Small intestine (tissue), 16 donors: Measurements from ENCODE around the gene CELF1. TPM values are rescaled to one million over a fixed set of nuclear protein-coding genes. Genes with fewer than 3 reads are reported as not detected.
A peak's percentile ranks its signal among the peaks of the same experiment; 100 is the strongest.

Experiments
- DNase-seq, 2 donors: peaks; one replicate each; pipeline versions ENCODE4 v3.0.0 to v3.0.0-alpha.2; 2013
- FAIRE-seq: peaks from 2 replicates; lab custom pipeline; 2012; peaks lifted over from hg19 to GRCh38; lab: Jason Lieb, UNC
- H3K27ac ChIP-seq, 3 donors: one replicate each; pipeline ENCODE4 v1.5.1; 2013; ENCODE audit warnings: low read length in 2 of 3, mild to moderate bottlenecking in 2 of 3, control low read depth in 1 of 3, inconsistent platforms in 1 of 3, low read depth in 1 of 3, moderate library complexity in 1 of 3
- H3K27me3 ChIP-seq, 3 donors: one replicate each; pipeline ENCODE4 v1.6.1; 2013; ENCODE audit warnings: low read length in 3 of 3, inconsistent platforms in 1 of 3; ENCODE audit not compliant: control insufficient read depth in 3 of 3, insufficient read depth in 3 of 3
- H3K36me3 ChIP-seq, 3 donors: one replicate each; pipeline ENCODE4 v1.6.1; 2013; ENCODE audit warnings: low read length in 3 of 3, inconsistent platforms in 1 of 3, low read depth in 1 of 3, mild to moderate bottlenecking in 1 of 3, moderate library complexity in 1 of 3; ENCODE audit not compliant: control insufficient read depth in 3 of 3, insufficient read depth in 2 of 3
- H3K4me1 ChIP-seq, 3 donors: one replicate each; pipeline ENCODE4 v1.6.1; 2013; ENCODE audit warnings: low read length in 2 of 3, inconsistent platforms in 1 of 3, low read depth in 1 of 3, mild to moderate bottlenecking in 1 of 3, moderate library complexity in 1 of 3; ENCODE audit not compliant: control insufficient read depth in 3 of 3, insufficient read depth in 2 of 3
- H3K4me3 ChIP-seq, 3 donors: one replicate each; pipeline ENCODE4 v1.5.1; 2013; ENCODE audit warnings: low read length in 3 of 3, control low read depth in 1 of 3, inconsistent platforms in 1 of 3, low read depth in 1 of 3, mild to moderate bottlenecking in 1 of 3, moderate library complexity in 1 of 3
- H3K9me3 ChIP-seq, 2 donors: one replicate each; pipeline ENCODE4 v1.6.1; 2013; ENCODE audit warnings: low read depth in 1 of 2, low read length in 1 of 2; ENCODE audit not compliant: control insufficient read depth in 2 of 2, insufficient read depth in 1 of 2
- WGBS, 3 donors: extraction: QIAGEN DNeasy Blood & Tissue Kit; methylation state at CpG; one replicate each; pipeline ENCODE4 v1.1.7; 2013; 5-methylcytosine and 5-hydroxymethylcytosine counted together
- long read RNA-seq, 10 donors: transcript quantifications; one replicate each; lab custom pipeline, GENCODE V29; 2026
- polyA plus RNA-seq, 4 donors: library from polyadenylated mRNA; stranded (reverse) in 3 of 4; unstranded in 1 of 4; fragments of 200-250 nt in 3 of 4; fragments of 120-200 nt in 1 of 4; gene quantifications; one replicate each; pipeline versions ENCODE4 v1.2.1 to v1.2.3, GENCODE V29; 2013
- donor health status: healthy with polysubstance abuse.
- donor health status: control.
- donor health status: control.
- donor health status: Bipolar disorder and iron deficiency.
- donor health status: healthy.

The CELF1 gene
- 10 to 100 TPM; 16.5 to 69.5 (median 27.0) TPM for polyA plus RNA-seq
- long read RNA-seq, donor 1, partial matches to known transcripts = 250 of 464 reads
- long read RNA-seq, donor 1, other reads (novel, unspliced or antisense) = 211 of 464 reads
- long read RNA-seq, donor 2 = 0 reads
- long read RNA-seq, donor 3, partial matches to known transcripts = 24 of 64 reads
- long read RNA-seq, donor 3, other reads (novel, unspliced or antisense) = 37 of 64 reads
- long read RNA-seq, donor 4 = 0 reads
- long read RNA-seq, donor 5, partial matches to known transcripts = 0 of 1 reads
- long read RNA-seq, donor 5, other reads (novel, unspliced or antisense) = 0 of 1 reads
- long read RNA-seq, donor 6 = 0 reads
- long read RNA-seq, donor 7 = 0 reads
- long read RNA-seq, donor 8 = 0 reads
- long read RNA-seq, donor 9 = 0 reads
- long read RNA-seq, donor 10, partial matches to known transcripts = 55 of 114 reads
- long read RNA-seq, donor 10, other reads (novel, unspliced or antisense) = 57 of 114 reads

- no peaks in the 10 kb centered on the region for H3K9me3 ChIP-seq
- H3K4me1 ChIP-seq = peaks cover 0 to 13% (median 10%) of the 10 kb centered on the region in 3 donors
- DNase-seq = peak; percentile 92 to 98
- H3K36me3 ChIP-seq = peaks cover 0 to 6% (median 0%) of the 10 kb centered on the region in 3 donors
- H3K27ac ChIP-seq = peak within 1 kb of the TSS; percentile 89 to 97 (median 91)
- no peak for FAIRE-seq
- H3K27me3 ChIP-seq = no peaks in the 10 kb centered on the region
- H3K4me3 ChIP-seq = peak within 1 kb of the TSS; percentile 83 to 99 (median 89)
- WGBS, 3 donors = 0 to 2% (median 1%) methylated on average over 53 to 89 of the region's 89 CpGs
Measured at GRCh38 chr11:47552566-47553405, at the start of gene CELF1. TSS of gene CELF1 (minus strand) at chr11:47553132. CDS start at chr11:47499523, 53,609 bp downstream.

GRCh38 chr11:47599902-47600301 is 47.0 kb upstream of the CELF1 start:
- WGBS, 3 donors = 76 to 89% (median 87%) methylated on average over 4 of the region's 4 CpGs
- FAIRE-seq = no peak
- Histone ChIP-seq H3K4me3 (no peak overlapping the region), H3K9me3 (no peaks in the 10 kb centered on the region), H3K36me3 (peaks cover 0 to 2% (median 0%) of the 10 kb centered on the region in 3 donors), H3K27me3 (peaks cover 0 to 6% (median 0%) of the 10 kb centered on the region in 3 donors), H3K4me1 (no peaks in the 10 kb centered on the region), H3K27ac (no peak overlapping the region)
- DNase-seq = no peak

- 98 to 100% (median 100%) methylated on average over 1 of the region's 1 CpG for WGBS, 3 donors
Measured at GRCh38 chr11:47595967-47596366, 43.0 kb upstream of the CELF1 start.

GRCh38 chr11:47595029-47595428 is 42.1 kb upstream of the CELF1 start:
- Histone ChIP-seq H3K9me3 (no peaks in the 10 kb centered on the region), H3K4me3 (no peak overlapping the region), H3K4me1 (peaks cover 0 to 9% (median 0%) of the 10 kb centered on the region in 3 donors), H3K27me3 (peaks cover 0 to 40% (median 10%) of the 10 kb centered on the region in 3 donors), H3K36me3 (peaks cover 0 to 1% (median 0%) of the 10 kb centered on the region in 3 donors), H3K27ac (no peak overlapping the region)
- 60 to 70% (median 65%) methylated on average over 7 of the region's 7 CpGs for WGBS, 3 donors
- no peak for DNase-seq
- FAIRE-seq = no peak

More at GRCh38 chr11:47595967-47596366, 43.0 kb upstream of the CELF1 start:
- H3K4me1 ChIP-seq = peaks cover 0 to 9% (median 0%) of the 10 kb centered on the region in 3 donors
- DNase-seq (no peak), FAIRE-seq (no peak)
- no peak overlapping the region for H3K4me3 ChIP-seq
- H3K27ac ChIP-seq = no peak overlapping the region
- peaks cover 0 to 40% (median 10%) of the 10 kb centered on the region in 3 donors for H3K27me3 ChIP-seq
- peaks cover 0 to 2% (median 0%) of the 10 kb centered on the region in 3 donors for H3K36me3 ChIP-seq
- H3K9me3 ChIP-seq = no peaks in the 10 kb centered on the region

- Histone ChIP-seq H3K4me3 (peak within 1 kb of the TSS in 2 of 3 donors; percentile 26 to 29), H3K36me3 (no peaks in the 10 kb centered on the region)
- 3 to 4% (median 4%) methylated on average over 43 to 48 of the region's 48 CpGs for WGBS, 3 donors
Measured at GRCh38 chr11:47593934-47594855, 41.3 kb upstream of the CELF1 start, which contains the start of gene C1QTNF4. TSS of gene C1QTNF4 (minus strand) at chr11:47594411. CDS start at chr11:47590810, 3,601 bp downstream.

GRCh38 chr11:47593492-47593933 is 40.6 kb upstream of the CELF1 start:
- DNase-seq (no peak), FAIRE-seq (no peak)
- Histone ChIP-seq H3K9me3 (no peaks in the 10 kb centered on the region), H3K4me1 (peaks cover 0 to 18% (median 0%) of the 10 kb centered on the region in 3 donors), H3K27me3 (peaks cover 0 to 40% (median 10%) of the 10 kb centered on the region in 3 donors), H3K27ac (no peak overlapping the region), H3K36me3 (peaks cover 0 to 2% (median 0%) of the 10 kb centered on the region in 3 donors), H3K4me3 (peak overlapping the region in 1 of 3 donors; percentile 26)
- WGBS, 3 donors = 8 to 19% (median 11%) methylated on average over 6 of the region's 6 CpGs

More at GRCh38 chr11:47593934-47594855, 41.3 kb upstream of the CELF1 start, which contains the start of gene C1QTNF4:
- FAIRE-seq (no peak), DNase-seq (peak in 1 of 2 donors; percentile 28)
- Histone ChIP-seq H3K4me1 (peaks cover 0 to 11% (median 0%) of the 10 kb centered on the region in 3 donors), H3K27ac (no peak within 1 kb of the TSS), H3K9me3 (no peaks in the 10 kb centered on the region), H3K27me3 (peaks cover 0 to 40% (median 10%) of the 10 kb centered on the region in 3 donors)

- Histone ChIP-seq H3K4me1 (peaks cover 0 to 22% (median 0%) of the 10 kb centered on the region in 3 donors), H3K36me3 (peaks cover 0 to 6% (median 0%) of the 10 kb centered on the region in 3 donors), H3K4me3 (no peak overlapping the region), H3K27ac (no peak overlapping the region), H3K9me3 (no peaks in the 10 kb centered on the region), H3K27me3 (peaks cover 0 to 40% (median 10%) of the 10 kb centered on the region in 3 donors)
- 71 to 77% (median 75%) methylated on average over 2 of the region's 2 CpGs for WGBS, 3 donors
- DNase-seq = no peak
- FAIRE-seq = no peak
Measured at GRCh38 chr11:47592970-47593369, 40.0 kb upstream of the CELF1 start.
